ENCODE data around the gene SRCAP. TPM values are rescaled to one million over a fixed set of nuclear protein-coding genes. Genes with fewer than 3 reads are reported as not detected.
A peak's percentile ranks its signal among the peaks of the same experiment; 100 is the strongest.

SRCAP gene
- total and polyA plus RNA-seq, 2 donors from 2014 or later = 1.6 to 71.9 TPM

- intact Hi-C loops (cut with DNase I) = no loop called here
- DNase-seq (no peak), FAIRE-seq (no peak)
- Histone ChIP-seq H3K9me3 (ENCODE audit: control insufficient read depth in 2 of 3, insufficient read depth in 1 of 3, low read length in 3 of 3) (no peaks in the 10 kb centered on the region), H3K9ac (ENCODE audit: low read length in 3 of 3) (no peak overlapping the region), H3K27ac (ENCODE audit: low read depth in 2 of 2, low read length in 2 of 2) (no peak overlapping the region), H3K27me3 (ENCODE audit: control insufficient read depth, insufficient read depth, low read length) (no peaks in the 10 kb centered on the region), H3K4me1 (ENCODE audit: control insufficient read depth in 2 of 3, insufficient read depth in 2 of 3, low read depth in 1 of 3, low read length in 3 of 3) (peaks cover 0 to 25% (median 11%) of the 10 kb centered on the region in 3 donors), H3K36me3 (ENCODE audit: control insufficient read depth in 2 of 3, insufficient read depth in 3 of 3, low read length in 3 of 3) (peaks cover 6 to 55% (median 40%) of the 10 kb centered on the region in 3 donors), H3K4me3 (ENCODE audit: low read length in 3 of 3) (no peak overlapping the region)
- TF ChIP-seq, protein P1, sequence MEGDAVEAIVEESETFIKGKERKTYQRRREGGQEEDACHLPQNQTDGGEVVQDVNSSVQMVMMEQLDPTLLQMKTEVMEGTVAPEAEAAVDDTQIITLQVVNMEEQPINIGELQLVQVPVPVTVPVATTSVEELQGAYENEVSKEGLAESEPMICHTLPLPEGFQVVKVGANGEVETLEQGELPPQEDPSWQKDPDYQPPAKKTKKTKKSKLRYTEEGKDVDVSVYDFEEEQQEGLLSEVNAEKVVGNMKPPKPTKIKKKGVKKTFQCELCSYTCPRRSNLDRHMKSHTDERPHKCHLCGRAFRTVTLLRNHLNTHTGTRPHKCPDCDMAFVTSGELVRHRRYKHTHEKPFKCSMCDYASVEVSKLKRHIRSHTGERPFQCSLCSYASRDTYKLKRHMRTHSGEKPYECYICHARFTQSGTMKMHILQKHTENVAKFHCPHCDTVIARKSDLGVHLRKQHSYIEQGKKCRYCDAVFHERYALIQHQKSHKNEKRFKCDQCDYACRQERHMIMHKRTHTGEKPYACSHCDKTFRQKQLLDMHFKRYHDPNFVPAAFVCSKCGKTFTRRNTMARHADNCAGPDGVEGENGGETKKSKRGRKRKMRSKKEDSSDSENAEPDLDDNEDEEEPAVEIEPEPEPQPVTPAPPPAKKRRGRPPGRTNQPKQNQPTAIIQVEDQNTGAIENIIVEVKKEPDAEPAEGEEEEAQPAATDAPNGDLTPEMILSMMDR (IDR thresholded peaks at IDR 0.05; ENCODE audit: borderline replicate concordance, extremely low read depth, insufficient read depth) = no peak
Observed at GRCh38 chr16:30665155-30665829, 33.7 kb upstream of the SRCAP start.

GRCh38 chr16:30665830-30666190 lies 33.2 kb upstream of the SRCAP start:
- peaks cover 6 to 55% (median 40%) of the 10 kb centered on the region in 3 donors for H3K36me3 ChIP-seq (ENCODE audit: control insufficient read depth in 2 of 3, insufficient read depth in 3 of 3, low read length in 3 of 3)
- FAIRE-seq = no peak
- TF ChIP-seq, protein P1 (IDR thresholded peaks at IDR 0.05; ENCODE audit: borderline replicate concordance, extremely low read depth, insufficient read depth) = no peak

DNA sequence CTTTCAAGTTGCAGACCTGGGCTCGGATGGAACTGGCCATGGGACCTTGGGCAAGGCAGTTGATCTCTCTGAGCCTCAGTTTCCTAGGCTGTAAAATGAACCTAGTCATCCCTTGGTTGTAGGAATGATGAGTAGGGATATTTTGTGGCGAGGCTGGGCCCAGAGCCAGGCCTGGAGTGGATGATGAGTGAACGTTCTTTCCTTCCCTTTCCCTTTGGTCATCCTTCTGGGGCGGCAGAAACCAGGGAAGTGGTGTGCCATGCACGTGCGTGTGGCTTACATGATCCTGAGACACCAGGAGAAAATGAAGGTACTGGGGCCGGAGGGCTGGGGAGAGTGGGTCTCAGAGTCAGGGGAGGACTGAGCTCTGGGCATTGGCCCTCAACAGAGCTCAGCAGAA lies 32.3 kb upstream of the SRCAP start:
- Histone ChIP-seq H3K27me3 (ENCODE audit: control insufficient read depth, insufficient read depth, low read length) (no peaks in the 10 kb centered on the region), H3K9ac (ENCODE audit: low read length in 3 of 3) (no peak overlapping the region), H3K36me3 (ENCODE audit: control insufficient read depth in 2 of 3, insufficient read depth in 3 of 3, low read length in 3 of 3) (peaks cover 6 to 49% (median 40%) of the 10 kb centered on the region in 3 donors)

More at GRCh38 chr16:30665830-30666190, 33.2 kb upstream of the SRCAP start:
- intact Hi-C loops (cut with DNase I) = no loop called here
- Histone ChIP-seq H3K4me3 (ENCODE audit: low read length in 3 of 3) (no peak overlapping the region), H3K27ac (ENCODE audit: low read depth in 2 of 2, low read length in 2 of 2) (no peak overlapping the region), H3K4me1 (ENCODE audit: control insufficient read depth in 2 of 3, insufficient read depth in 2 of 3, low read depth in 1 of 3, low read length in 3 of 3) (peaks cover 0 to 20% (median 6%) of the 10 kb centered on the region in 3 donors), H3K9ac (ENCODE audit: low read length in 3 of 3) (no peak overlapping the region), H3K9me3 (ENCODE audit: control insufficient read depth in 2 of 3, insufficient read depth in 1 of 3, low read length in 3 of 3) (no peaks in the 10 kb centered on the region), H3K27me3 (ENCODE audit: control insufficient read depth, insufficient read depth, low read length) (no peaks in the 10 kb centered on the region)
- no peak for DNase-seq

More for the DNA sequence above, 32.3 kb upstream of the SRCAP start:
- Histone ChIP-seq H3K4me3 (ENCODE audit: low read length in 3 of 3) (no peak overlapping the region), H3K27ac (ENCODE audit: low read depth in 2 of 2, low read length in 2 of 2) (no peak overlapping the region), H3K4me1 (ENCODE audit: control insufficient read depth in 2 of 3, insufficient read depth in 2 of 3, low read depth in 1 of 3, low read length in 3 of 3) (peaks cover 0 to 11% (median 0%) of the 10 kb centered on the region in 3 donors), H3K9me3 (ENCODE audit: control insufficient read depth in 2 of 3, insufficient read depth in 1 of 3, low read length in 3 of 3) (no peaks in the 10 kb centered on the region)
- TF ChIP-seq, protein P1 (IDR thresholded peaks at IDR 0.05; ENCODE audit: borderline replicate concordance, extremely low read depth, insufficient read depth) = no peak
- DNase-seq = peak in 1 of 5 donors; percentile 19
- intact Hi-C loops (cut with DNase I) = no loop called here
- no peak for FAIRE-seq

Data from kidney (tissue), 14 donors.